HG03103 (cell line): ENCODE results near the gene SPTBN1.

Experiments
- ATAC-seq: cut with Tn5 transposase; IDR thresholded peaks from one replicate; pipeline ENCODE4 v1.9.1; 2021; ENCODE audit warnings: low read depth; ENCODE audit not compliant: unreplicated experiment

Gene SPTBN1

GRCh38 chr2:54432251-54433015 is 23.7 kb upstream of the SPTBN1 start:
- no peak for ATAC-seq

- no peak for ATAC-seq
Observed at GRCh38 chr2:54434229-54434628, 21.9 kb upstream of the SPTBN1 start.

GRCh38 chr2:54434711-54435110 is 21.4 kb upstream of the SPTBN1 start:
- no peak for ATAC-seq

GRCh38 chr2:54435325-54436226 is 20.6 kb upstream of the SPTBN1 start:
- no peak for ATAC-seq

- ATAC-seq: no peak
Observed at GRCh38 chr2:54437588-54437987, 18.5 kb upstream of the SPTBN1 start.

GRCh38 chr2:54438271-54438670 is 17.9 kb upstream of the SPTBN1 start:
- ATAC-seq: no peak

- no peak for ATAC-seq
Observed at GRCh38 chr2:54439582-54439981, 16.5 kb upstream of the SPTBN1 start.

- ATAC-seq: no peak
Observed at GRCh38 chr2:54440050-54440449, 16.1 kb upstream of the SPTBN1 start.

- no peak for ATAC-seq
Observed at GRCh38 chr2:54444503-54444902, 11.6 kb upstream of the SPTBN1 start.

- ATAC-seq: no peak
Observed at GRCh38 chr2:54446122-54446521, 10.0 kb upstream of the SPTBN1 start.

GRCh38 chr2:54446625-54447024 is 9.5 kb upstream of the SPTBN1 start:
- ATAC-seq: no peak

GRCh38 chr2:54454548-54455130 is 1.5 kb upstream of the SPTBN1 start:
- ATAC-seq: no peak

- no peak for ATAC-seq
Observed at GRCh38 chr2:54455131-54455562, 980 bp upstream of the SPTBN1 start.

GRCh38 chr2:54456362-54456611 is 160 bp downstream of the SPTBN1 start:
- no peak for ATAC-seq

GRCh38 chr2:54456612-54457322 is 640 bp downstream of the SPTBN1 start:
- ATAC-seq: no peak

GRCh38 chr2:54457323-54458023 is 1.3 kb downstream of the SPTBN1 start:
- ATAC-seq: no peak

- no peak for ATAC-seq
Observed at GRCh38 chr2:54459037-54459441, 2.9 kb downstream of the SPTBN1 start.

- ATAC-seq: no peak
Observed at GRCh38 chr2:54461261-54461660, 5.1 kb downstream of the SPTBN1 start.

- no peak for ATAC-seq
Observed at GRCh38 chr2:54464341-54464740, 8.2 kb downstream of the SPTBN1 start.

GRCh38 chr2:54465143-54465542 is 9.0 kb downstream of the SPTBN1 start:
- no peak for ATAC-seq
